ES-I3 (cell line): ENCODE results near the gene OR5M11.
"Not testable (repeated sequence)": the region's sequence is repeated elsewhere in the genome, so short reads cannot be mapped to it uniquely, and the experiment has no call there.

ENCODE experiments used
- H3K36me3 ChIP-seq: 2 replicates; pipeline ENCODE4 v1.6.1; 2013; ENCODE audit warnings: mild to moderate bottlenecking, low read length, control low read depth, moderate library complexity; ENCODE audit not compliant: insufficient read depth
- H3K4me1 ChIP-seq: 2 replicates; pipeline ENCODE4 v1.6.1; 2013; ENCODE audit warnings: mild to moderate bottlenecking, control low read depth, low read length; ENCODE audit not compliant: insufficient read depth
- H3K9ac ChIP-seq: 2 replicates; pipeline ENCODE4 v1.6.1; 2013; ENCODE audit warnings: low read depth, mild to moderate bottlenecking, low read length, moderate library complexity
- H3K9me3 ChIP-seq: 2 replicates; pipeline ENCODE4 v1.6.1; 2013; ENCODE audit warnings: mild to moderate bottlenecking, low read length, moderate library complexity; ENCODE audit not compliant: control insufficient read depth, insufficient read depth

The OR5M11 gene

DNA sequence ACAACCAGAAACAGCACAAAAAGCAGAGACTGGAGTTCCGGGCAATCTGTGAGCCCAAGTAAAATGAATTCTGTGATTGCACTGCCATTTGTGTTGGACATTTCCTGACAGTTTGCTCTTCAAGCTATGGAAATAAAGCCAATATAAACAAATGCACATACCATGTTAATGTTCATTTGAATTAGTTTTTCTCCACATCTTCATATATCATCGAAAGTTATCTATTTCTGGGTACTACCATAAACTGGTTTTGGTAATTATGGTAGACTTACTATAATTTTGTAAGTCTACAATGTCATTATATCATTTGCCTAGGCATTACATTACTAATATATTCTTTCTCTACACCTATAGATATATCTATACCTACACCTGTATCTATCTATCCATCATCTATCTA, at the start of gene OR5M11:
Gene OR5M11 (minus strand): TSS at position 101 of the 400 bp plus-strand sequence. CDS start 0 bp downstream, at position 101.
- Histone ChIP-seq H3K9ac (no peak within 1 kb of the TSS), H3K9me3 (no peaks in the 10 kb centered on the region), H3K36me3 (no peaks in the 10 kb centered on the region), H3K4me1 (no peaks in the 10 kb centered on the region)

DNA sequence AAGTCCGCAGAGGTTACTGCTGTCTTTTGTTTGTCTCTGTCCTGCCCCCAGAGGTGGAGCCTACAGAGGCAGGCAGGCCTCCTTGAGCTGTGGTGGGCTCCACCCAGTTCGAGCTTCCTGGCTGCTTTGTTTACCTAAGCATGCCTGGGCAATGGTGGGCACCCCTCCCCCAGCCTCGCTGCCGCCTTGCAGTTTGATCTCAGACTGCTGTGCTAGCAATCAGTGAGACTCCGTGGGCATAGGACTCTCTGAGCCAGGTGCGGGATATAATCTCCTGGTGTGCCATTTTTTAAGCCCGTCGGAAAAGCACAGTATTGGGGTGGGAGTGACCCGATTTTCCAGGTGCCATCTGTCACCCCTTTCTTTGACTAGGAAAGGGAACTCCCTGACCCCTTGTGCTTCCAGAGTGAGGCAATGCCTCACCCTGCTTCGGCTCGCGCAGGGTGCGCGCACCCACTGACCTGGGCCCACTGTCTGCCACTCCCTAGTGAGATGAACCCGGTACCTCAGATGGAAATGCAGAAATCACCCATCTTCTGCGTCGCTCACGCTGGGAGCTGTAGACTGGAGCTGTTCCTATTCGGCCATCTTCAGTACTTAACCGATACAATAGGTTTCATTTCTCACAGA, 49.1 kb upstream of the OR5M11 start:
- not testable (repeated sequence) for H3K4me1 ChIP-seq, H3K36me3 ChIP-seq, H3K9ac ChIP-seq, H3K9me3 ChIP-seq

DNA sequence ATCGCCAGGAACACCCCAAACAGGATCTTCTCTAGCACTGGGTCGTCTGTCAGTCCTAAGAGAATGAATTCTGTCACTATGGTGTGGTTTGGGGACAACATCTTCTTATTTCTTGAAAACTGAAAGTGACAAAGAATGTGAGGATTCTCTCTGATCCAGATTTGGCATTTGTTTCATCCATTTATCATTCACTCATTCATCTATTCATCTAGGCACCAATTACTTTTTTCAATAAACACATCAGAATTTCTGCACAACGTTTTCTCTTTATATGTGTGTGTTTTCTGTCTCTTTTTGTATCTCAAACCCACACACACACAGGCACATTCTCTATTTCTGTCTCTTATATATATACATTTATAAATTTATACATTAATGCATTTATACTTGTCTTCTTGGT, 34.6 kb upstream of the OR5M11 start, which contains the start of gene OR5M10:
Gene OR5M10 (minus strand): TSS at position 101 of the 400 bp plus-strand sequence. CDS start 0 bp downstream, at position 101.
- Histone ChIP-seq H3K36me3 (no peaks in the 10 kb centered on the region), H3K4me1 (no peaks in the 10 kb centered on the region), H3K9me3 (no peaks in the 10 kb centered on the region), H3K9ac (no peak within 1 kb of the TSS)

DNA sequence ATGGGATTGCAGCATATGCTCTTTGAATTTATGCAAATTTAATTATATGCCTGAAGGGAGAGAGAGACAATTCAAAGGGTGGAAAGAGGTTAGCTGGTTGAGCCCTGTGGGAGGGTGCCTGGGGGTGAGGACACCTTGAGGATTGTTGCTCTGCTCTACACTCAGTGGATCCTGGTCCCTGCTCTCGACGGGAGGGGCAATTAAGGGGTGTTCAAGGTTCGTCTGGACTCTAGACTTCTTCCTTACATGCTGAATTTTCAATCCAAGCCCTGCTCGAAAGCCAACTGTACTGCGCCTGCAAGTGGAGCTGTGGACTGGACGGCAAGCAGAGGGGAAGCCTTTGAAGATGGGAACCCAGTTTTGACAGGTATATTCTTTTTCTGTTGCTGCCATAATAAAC, 15.5 kb upstream of the OR5M11 start:
- Histone ChIP-seq H3K36me3 (no peaks in the 10 kb centered on the region; the same call in 1 of the 2 replicates), H3K4me1 (no peaks in the 10 kb centered on the region), H3K9me3 (no peaks in the 10 kb centered on the region), H3K9ac (no peak overlapping the region)

DNA sequence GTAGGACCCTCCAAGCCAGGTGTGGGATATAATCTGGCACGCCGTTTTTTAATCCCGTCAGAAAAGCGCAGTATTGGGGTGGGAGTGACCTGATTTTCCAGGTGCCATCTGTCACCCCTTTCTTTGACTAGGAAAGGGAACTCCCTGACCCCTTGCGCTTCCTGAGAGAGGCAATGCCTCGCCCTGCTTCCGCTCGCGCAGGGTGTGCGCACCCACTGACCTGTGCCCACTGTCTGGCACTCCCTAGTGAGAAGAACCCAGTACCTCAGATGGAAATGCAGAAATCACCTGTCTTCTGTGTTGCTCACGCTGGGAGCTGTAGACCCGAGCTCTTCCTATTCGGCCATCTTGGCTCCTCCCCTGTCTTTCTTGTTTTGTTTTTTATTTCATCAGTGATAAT, 11.6 kb upstream of the OR5M11 start:
- H3K9me3 ChIP-seq, H3K36me3 ChIP-seq, H3K9ac ChIP-seq, H3K4me1 ChIP-seq: not testable (repeated sequence)

DNA sequence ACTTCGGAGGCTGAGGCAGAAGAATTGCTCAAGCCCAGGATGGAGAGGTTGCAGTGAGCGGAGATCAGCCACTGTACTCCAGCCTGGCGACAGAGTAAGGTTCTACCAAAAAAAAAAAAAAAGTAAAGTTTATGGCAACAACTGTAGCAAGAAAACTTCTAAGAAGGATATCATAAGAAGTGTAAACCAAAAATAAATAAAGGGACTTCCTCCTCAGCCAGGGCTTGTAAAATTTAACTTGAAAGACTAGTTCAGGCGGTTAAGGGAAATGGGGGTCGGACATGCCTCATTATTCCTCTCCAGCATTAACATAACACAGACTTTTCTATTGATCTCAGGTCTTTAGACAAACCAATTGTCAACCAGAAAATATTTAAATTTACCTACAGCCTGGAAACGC, 2.5 kb upstream of the OR5M11 start:
- no peak overlapping the region for H3K9ac ChIP-seq
- H3K4me1 ChIP-seq = no peaks in the 10 kb centered on the region
- H3K36me3 ChIP-seq = no peaks in the 10 kb centered on the region
- H3K9me3 ChIP-seq = no peaks in the 10 kb centered on the region

DNA sequence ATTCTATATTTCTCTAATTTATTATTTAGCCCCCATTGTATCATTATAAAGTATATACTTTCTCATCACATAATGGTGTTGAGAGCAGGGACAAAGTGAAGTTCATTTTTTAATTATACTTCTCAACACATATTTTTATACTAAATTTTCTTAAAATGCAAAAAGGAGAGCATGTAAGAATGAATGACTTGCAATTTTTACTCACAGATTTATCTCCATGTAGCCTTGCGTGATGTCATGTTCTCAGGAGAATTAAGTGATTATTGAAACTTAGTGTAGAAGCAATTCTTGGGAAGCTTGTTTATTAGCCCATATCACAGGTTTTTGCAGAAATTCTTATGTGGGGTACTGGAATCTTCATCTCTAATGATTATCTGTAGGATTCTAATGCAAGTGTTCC, 682 bp upstream of the OR5M11 start:
- no peaks in the 10 kb centered on the region for H3K9me3 ChIP-seq
- H3K9ac ChIP-seq = no peak overlapping the region
- H3K4me1 ChIP-seq = no peaks in the 10 kb centered on the region
- H3K36me3 ChIP-seq = no peaks in the 10 kb centered on the region

DNA sequence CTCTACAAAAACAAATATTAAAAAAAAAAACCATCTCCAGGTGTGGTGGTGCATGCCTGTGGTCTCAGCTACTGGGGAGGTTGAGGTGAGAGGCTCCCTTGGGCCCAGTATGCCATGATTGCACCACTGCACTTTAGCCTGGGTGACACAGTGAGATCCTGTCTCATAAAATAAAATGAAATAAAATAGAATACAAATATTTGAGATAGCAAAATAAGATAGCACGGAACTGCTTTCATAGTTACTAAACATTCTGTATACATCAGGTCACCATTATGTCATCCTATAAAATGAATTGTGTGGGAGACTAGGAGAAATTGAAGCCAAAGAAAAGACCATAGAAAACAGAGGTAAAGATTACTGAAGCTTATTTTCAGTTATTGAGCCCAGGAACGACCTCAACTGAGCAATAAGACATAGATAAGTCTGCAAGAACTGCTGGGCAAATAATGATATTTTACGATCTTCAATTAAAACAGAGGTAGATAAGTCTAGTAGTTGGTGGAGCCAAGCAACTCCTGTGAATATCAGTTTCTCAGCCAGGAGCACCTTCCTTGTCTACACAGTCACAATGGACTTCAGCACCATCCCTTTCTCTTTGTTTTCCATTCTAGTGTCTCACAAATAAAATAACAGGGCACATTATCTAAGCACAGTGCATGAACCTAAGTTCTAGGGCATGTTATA, 9.9 kb downstream of the OR5M11 start:
- H3K36me3 ChIP-seq = no peaks in the 10 kb centered on the region
- no peaks in the 10 kb centered on the region for H3K9me3 ChIP-seq
- no peak overlapping the region for H3K9ac ChIP-seq
- H3K4me1 ChIP-seq = no peaks in the 10 kb centered on the region

DNA sequence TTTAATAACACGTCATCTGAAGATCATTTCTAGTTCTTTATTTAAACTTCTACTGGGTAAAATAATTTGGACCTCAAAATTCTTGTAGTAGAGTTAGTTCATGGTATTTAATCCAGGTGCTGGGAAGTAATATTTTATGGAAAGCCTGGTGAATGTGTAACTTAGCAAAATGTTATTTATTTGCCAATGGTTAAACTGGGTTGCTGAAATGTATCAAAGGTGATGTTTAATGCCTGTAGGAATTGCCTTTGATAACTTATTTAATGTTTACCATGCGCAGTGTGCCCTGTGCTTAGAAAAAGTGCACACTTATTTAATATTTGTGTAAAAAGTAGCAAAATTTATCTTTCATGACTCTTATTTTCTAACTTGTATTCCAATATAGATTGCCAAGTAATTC, 11.2 kb downstream of the OR5M11 start:
- H3K9me3 ChIP-seq = no peaks in the 10 kb centered on the region
- no peaks in the 10 kb centered on the region for H3K4me1 ChIP-seq
- no peaks in the 10 kb centered on the region for H3K36me3 ChIP-seq

DNA sequence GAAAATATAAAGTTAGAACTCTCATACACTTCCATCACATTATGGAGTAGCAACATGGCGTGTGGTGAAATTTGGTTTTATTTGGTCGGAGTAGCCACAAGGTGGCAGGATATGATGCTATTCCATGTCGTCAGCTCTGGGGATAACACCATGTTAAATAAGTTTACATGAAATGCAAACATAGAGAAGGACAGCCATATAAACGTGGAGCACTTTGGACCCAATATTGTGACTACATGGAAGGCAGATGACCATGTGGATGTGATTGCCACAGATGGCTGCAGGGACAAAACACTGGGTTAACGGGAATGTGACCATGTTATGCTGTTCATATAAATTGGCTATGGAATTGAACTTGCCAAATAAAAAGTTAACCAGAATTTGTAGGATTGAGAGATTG, 21.0 kb downstream of the OR5M11 start:
- Histone ChIP-seq H3K36me3 (no peaks in the 10 kb centered on the region), H3K4me1 (no peaks in the 10 kb centered on the region), H3K9ac (no peak overlapping the region), H3K9me3 (no peaks in the 10 kb centered on the region)

More for the DNA sequence above, 11.2 kb downstream of the OR5M11 start:
- H3K9ac ChIP-seq = no peak overlapping the region

DNA sequence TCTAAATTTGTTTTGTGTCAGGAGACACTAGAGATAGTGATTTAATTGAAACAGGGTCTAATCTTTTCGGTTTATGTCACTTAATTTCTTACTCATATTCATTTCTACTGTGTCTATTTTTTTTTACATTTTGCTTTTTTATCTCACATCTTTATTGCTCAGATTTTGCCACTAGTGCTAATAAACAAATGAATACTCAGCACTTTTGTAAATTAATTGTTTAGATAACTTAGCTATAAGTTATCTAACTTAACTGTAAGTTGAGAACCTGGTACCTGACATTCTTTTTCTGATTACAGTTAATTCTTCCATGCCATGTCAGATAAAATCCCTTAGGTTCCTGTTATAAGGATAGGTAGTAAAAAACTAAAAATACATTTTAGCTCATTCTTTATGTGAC, 29.8 kb downstream of the OR5M11 start:
- Histone ChIP-seq H3K9me3 (no peaks in the 10 kb centered on the region), H3K36me3 (no peaks in the 10 kb centered on the region), H3K9ac (no peak overlapping the region), H3K4me1 (no peaks in the 10 kb centered on the region)

DNA sequence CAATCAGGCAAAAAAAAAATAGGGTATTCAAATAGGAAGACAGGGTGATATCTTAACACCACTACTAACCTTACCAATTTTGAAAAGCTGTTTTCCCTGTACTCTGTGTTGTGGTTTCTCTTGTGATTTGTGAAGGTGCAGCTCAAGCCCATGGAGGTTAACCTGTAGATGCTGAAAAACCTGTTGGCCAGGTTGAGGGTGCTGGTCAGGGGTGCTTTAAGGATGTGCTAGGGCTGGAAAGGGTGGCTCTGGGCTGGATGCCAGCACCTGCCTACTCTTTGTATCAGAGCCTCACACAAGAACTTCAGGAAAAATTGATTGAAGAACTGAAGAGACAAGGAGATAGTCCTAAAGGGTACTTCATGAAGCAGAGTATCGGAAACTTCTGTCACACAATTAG, 33.6 kb downstream of the OR5M11 start:
- Histone ChIP-seq H3K9ac (no peak overlapping the region), H3K9me3 (no peaks in the 10 kb centered on the region), H3K36me3 (no peaks in the 10 kb centered on the region), H3K4me1 (no peaks in the 10 kb centered on the region)

DNA sequence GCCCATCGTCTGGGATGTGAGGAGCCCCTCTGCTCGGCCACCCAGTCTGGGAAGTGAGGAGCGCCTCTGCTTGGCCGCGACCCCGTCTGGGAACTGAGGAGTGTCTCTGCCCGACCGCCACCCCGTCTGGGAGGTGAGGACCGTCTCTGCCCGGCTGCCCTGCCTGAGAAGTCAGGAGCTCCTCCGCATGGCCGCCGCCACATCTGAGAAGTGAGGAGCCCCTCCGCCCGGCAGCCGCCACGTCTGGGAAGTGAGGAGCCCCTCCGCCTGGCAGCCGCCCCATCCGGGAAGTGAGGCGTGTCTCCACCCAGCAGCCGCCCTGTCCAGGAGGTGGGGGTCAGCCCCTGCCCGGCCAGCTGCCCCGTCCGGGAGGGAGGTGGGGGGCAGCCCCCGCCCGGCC, 46.0 kb downstream of the OR5M11 start:
- Histone ChIP-seq H3K4me1 (no peaks in the 10 kb centered on the region), H3K9me3 (no peaks in the 10 kb centered on the region), H3K36me3 (no peaks in the 10 kb centered on the region), H3K9ac (no peak overlapping the region)

DNA sequence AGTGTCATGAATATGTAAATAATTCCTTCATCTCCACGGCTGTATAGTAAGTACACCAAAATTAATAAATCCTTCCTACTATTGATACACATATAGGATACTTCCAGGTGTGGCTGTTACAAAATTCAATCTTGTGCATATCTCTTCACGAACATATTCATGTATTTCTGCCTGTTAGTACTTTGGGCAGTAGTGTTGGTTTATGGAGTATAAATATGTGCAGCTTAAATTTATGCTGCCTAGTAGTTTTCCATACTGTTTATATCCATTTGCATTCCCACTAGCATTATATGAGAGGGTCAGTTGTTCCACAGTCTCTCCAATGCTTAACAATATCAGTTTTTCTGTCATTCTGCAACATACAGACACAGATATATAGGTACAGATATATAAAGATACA, 47.9 kb downstream of the OR5M11 start:
- Histone ChIP-seq H3K9ac (no peak overlapping the region), H3K36me3 (no peaks in the 10 kb centered on the region), H3K9me3 (no peaks in the 10 kb centered on the region), H3K4me1 (no peaks in the 10 kb centered on the region)
